ENCODE results near the gene RANBP3L.

- TF ChIP-seq CTCF (IDR thresholded peaks at IDR 0.05; ENCODE audit: insufficient read depth, low read depth, low read length) (no peak), EZH2 (IDR thresholded peaks at IDR 0.05; ENCODE audit: insufficient read depth, low read length) (no peak)
Observed at GRCh38 chr5:36298552-36298951, 3.1 kb downstream of the RANBP3L start.
